T-cell (primary cell): ENCODE results near the gene HPCAL1. TPM values are rescaled to one million over a fixed set of nuclear protein-coding genes. Genes with fewer than 3 reads are reported as not detected.

ENCODE experiments used
- ATAC-seq, 4 experiments: fragments of 200-7000 bp in 3 of 4; fragments of 150-1000 bp in 1 of 4; cut with Tn5 transposase; replicated peaks in 1 of 4; 1 replicate in 3 of 4; 2 replicates in 1 of 4; pipeline ENCODE4 v1.10.0; 2021; ENCODE audit warnings: moderate library complexity in 3 of 4, mild to moderate bottlenecking in 2 of 4, moderate number of reproducible peaks in 1 of 4
- CTCF ChIA-PET, 2 donors: fragments of 300-600 bp; sonication (Branson Sonifier 250); formaldehyde crosslinking; loops; one replicate each; lab custom pipeline; 2022; ENCODE audit warnings: antibody characterized with exemption in 2 of 2; lab: Charles Lee
- POLR2A ChIA-PET, 2 donors: fragments of 300-600 bp; sonication (Branson Sonifier 250); formaldehyde crosslinking; loops; one replicate each; lab custom pipeline; 2022; ENCODE audit warnings: antibody characterized with exemption in 2 of 2; lab: Charles Lee
- DNase-seq, 35 experiments: peaks; one replicate each; pipeline versions ENCODE4 v3.0.0 to v3.0.0-alpha.2; 2013 to 2023
- H3K27ac ChIP-seq: one replicate; pipeline ENCODE4 v1.5.1; 2013; ENCODE audit warnings: low read length
- H3K27me3 ChIP-seq, 2 experiments: replicated peaks in 1 of 2; 1 replicate in 1 of 2; 2 replicates in 1 of 2; pipeline versions ENCODE4 v1.6.1 to v1.7.0; 2013; ENCODE audit warnings: low read length in 1 of 2, mixed read lengths in 1 of 2; ENCODE audit not compliant: control insufficient read depth in 2 of 2, insufficient read depth in 2 of 2; ENCODE audit errors: extremely low read depth in 1 of 2
- H3K36me3 ChIP-seq, 2 donors: 1 replicate in 1 of 2; 2 replicates in 1 of 2; pipeline versions ENCODE4 v1.6.1 to v1.7.0; 2013; ENCODE audit warnings: low read length in 1 of 2; ENCODE audit not compliant: control insufficient read depth in 2 of 2, insufficient read depth in 1 of 2; ENCODE audit errors: extremely low read depth in 1 of 2
- H3K4me1 ChIP-seq, 2 experiments: 1 replicate in 1 of 2; 2 replicates in 1 of 2; pipeline versions ENCODE4 v1.6.1 to v1.7.0; 2013; ENCODE audit warnings: low read length in 2 of 2, mixed read lengths in 1 of 2; ENCODE audit not compliant: insufficient read depth in 2 of 2, control insufficient read depth in 1 of 2; ENCODE audit errors: extremely low read depth in 1 of 2
- H3K4me3 ChIP-seq, 2 donors: 1 replicate in 1 of 2; 2 replicates in 1 of 2; pipeline versions ENCODE4 v1.5.1 to v1.7.0; 2013; ENCODE audit warnings: mild to moderate bottlenecking in 2 of 2, low read length in 1 of 2, moderate library complexity in 1 of 2; ENCODE audit not compliant: control insufficient read depth in 1 of 2; ENCODE audit errors: extremely low read depth in 1 of 2
- H3K9me3 ChIP-seq: 2 replicates; pipeline ENCODE4 v1.7.0; 2013
- H3K27ac Mint-ChIP-seq, 2 donors: one replicate each; pipeline ENCODE4 v1.8.0; 2020 to 2021; ENCODE audit warnings: mild to moderate bottlenecking in 2 of 2, mixed read lengths in 2 of 2
- H3K27me3 Mint-ChIP-seq, 2 donors: one replicate each; pipeline ENCODE4 v1.8.0; 2021 to 2022; ENCODE audit warnings: mixed read lengths in 2 of 2
- H3K36me3 Mint-ChIP-seq: one replicate; pipeline ENCODE4 v1.8.0; 2021; ENCODE audit warnings: mixed read lengths
- H3K4me1 Mint-ChIP-seq, 3 donors: one replicate each; pipeline ENCODE4 v1.8.0; 2020 to 2022; ENCODE audit warnings: mixed read lengths in 3 of 3, mild to moderate bottlenecking in 1 of 3
- H3K4me3 Mint-ChIP-seq, 3 donors: one replicate each; pipeline ENCODE4 v1.8.0; 2020 to 2022; ENCODE audit warnings: mild to moderate bottlenecking in 3 of 3, mixed read lengths in 3 of 3, moderate library complexity in 3 of 3
- H3K9me3 Mint-ChIP-seq, 3 donors: one replicate each; pipeline ENCODE4 v1.8.0; 2020 to 2022; ENCODE audit warnings: mixed read lengths in 3 of 3
- WGBS: methylation state at CpG from one replicate; pipeline ENCODE4 v1.1.5; 2013; ENCODE audit warnings: missing lambda C conversion rate; ENCODE audit not compliant: insufficient coverage; 5-methylcytosine and 5-hydroxymethylcytosine counted together
- total RNA-seq, 35 experiments: library from RNA in 6 of 35; stranded (reverse) in 6 of 35; fragments of 120-200 nt in 1 of 35; gene quantifications; one replicate each; pipeline versions ENCODE4 v1.2.1 to v1.2.4 and lab custom pipeline; 2013 to 2026

Gene HPCAL1
- total RNA-seq, 5 donors from 2014 or later (not counting 1 experiment from before 2014, with no cell fraction given), result 39.5 to 87.3 (median 83.2) TPM

DNA sequence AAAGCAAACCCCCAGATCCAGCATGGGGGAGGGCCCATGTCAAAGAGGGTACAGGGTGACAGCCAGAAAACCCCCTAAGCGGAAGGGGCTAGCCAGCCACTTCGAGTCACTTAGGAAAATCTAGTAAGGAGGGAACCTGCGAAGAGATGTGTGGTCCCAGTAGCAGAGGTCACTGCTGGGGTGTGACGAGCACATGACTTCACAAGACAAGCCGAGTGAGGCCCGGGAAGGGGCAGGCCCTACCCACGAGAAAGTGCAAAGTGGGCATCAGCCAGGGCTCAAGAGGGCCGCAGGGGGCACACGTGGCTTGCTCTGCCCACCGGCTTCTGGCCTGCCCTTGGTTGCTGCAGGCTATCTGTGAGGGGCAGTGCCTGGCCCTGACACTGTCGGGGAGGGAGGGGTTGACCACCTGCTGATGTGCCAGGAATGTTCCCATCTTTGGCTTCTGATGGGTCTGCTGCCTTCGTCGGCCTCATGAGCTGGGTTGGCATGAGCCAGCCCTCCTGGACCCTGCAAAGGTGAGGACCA is 133.9 kb downstream of the HPCAL1 start:
- Mint-ChIP-seq H3K4me3 (no peak overlapping the region), H3K36me3 (peaks cover 24% of the 10 kb centered on the region), H3K27me3 (peaks cover 3 to 4% of the 10 kb centered on the region in 2 donors), H3K27ac (no peak overlapping the region), H3K4me1 (peaks cover 8 to 16% (median 14%) of the 10 kb centered on the region in 3 donors), H3K9me3 (no peaks in the 10 kb centered on the region)
- H3K27ac ChIP-seq, result no peak overlapping the region
- no peak overlapping the region for H3K4me3 ChIP-seq
- ChIA-PET CTCF (interaction anchor here (0.9 to 1.1 kb wide), 2 partner anchors 364 to 365 kb away, joined by 3 to 4 read pairs; no protein-coding TSS in a partner anchor), POLR2A (no interaction called here)
- 89% methylated on average over 13 of the region's 13 CpGs for WGBS
- DNase-seq (no peak), ATAC-seq (no peak)
- peaks cover 0 to 21% of the 10 kb centered on the region in 2 experiments for H3K4me1 ChIP-seq
- H3K9me3 ChIP-seq, result no peaks in the 10 kb centered on the region
- peaks cover 12 to 25% of the 10 kb centered on the region in 2 donors for H3K36me3 ChIP-seq
- peaks cover 0 to 29% of the 10 kb centered on the region in 2 experiments for H3K27me3 ChIP-seq

DNA sequence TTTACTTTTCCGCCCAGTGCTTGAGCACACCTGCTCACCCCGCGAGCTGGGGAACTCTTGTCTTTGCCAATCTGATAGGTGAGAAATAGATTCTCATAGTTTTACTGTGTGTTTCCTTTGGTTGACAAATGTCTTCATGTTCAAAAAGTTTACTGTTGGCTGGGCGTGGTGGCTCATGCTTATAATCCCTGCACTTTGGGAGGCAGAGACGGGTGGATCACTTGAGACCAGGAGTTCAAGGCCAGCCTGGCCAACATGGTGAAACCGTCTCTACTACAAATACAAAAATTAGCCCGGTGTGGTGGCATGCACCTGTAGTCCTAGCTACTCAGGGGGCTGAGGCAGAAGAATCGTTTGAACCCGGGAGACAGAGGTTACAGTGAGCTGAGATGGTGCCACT is 135.1 kb downstream of the HPCAL1 start:
- peaks cover 0 to 11% of the 10 kb centered on the region in 2 experiments for H3K4me1 ChIP-seq
- 73% methylated on average over 5 of the region's 9 CpGs for WGBS
- no peak overlapping the region for H3K4me3 ChIP-seq
- Mint-ChIP-seq H3K4me3 (no peak overlapping the region), H3K27ac (no peak overlapping the region), H3K36me3 (peaks cover 33% of the 10 kb centered on the region), H3K4me1 (peaks cover 4 to 9% (median 8%) of the 10 kb centered on the region in 3 donors), H3K27me3 (peaks cover 0 to 3% of the 10 kb centered on the region in 2 donors), H3K9me3 (no peaks in the 10 kb centered on the region)
- ChIA-PET CTCF (interaction anchor here in 1 of 2 donors (0.7 kb wide), 1 partner anchor 216 kb away, joined by 3 read pairs; no protein-coding TSS in a partner anchor), POLR2A (no interaction called here)
- H3K27me3 ChIP-seq, result peaks cover 0 to 19% of the 10 kb centered on the region in 2 experiments
- ATAC-seq, result no peak
- peaks cover 12 to 32% of the 10 kb centered on the region in 2 donors for H3K36me3 ChIP-seq
- no peak overlapping the region for H3K27ac ChIP-seq
- H3K9me3 ChIP-seq, result no peaks in the 10 kb centered on the region
- DNase-seq, result no peak

DNA sequence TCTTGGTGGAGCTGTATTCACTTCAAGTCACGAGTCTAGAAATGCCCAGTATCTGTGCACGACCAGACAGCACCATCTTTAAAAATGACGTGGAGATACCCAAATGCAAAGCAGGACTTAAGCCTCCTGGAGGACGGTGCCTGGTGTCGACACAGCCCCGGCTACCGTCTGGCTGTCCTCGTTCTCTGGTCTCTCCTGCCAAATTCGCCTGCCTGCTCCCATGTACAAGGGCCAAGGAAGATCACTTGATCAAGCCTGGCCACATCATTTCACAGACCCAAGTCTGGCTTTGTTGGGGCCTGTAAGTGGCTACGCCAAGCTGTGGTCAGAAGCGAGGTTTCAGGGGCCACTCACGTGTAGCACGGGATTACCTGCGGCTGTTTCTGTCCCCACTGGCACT is 136.0 kb downstream of the HPCAL1 start:
- no peak for DNase-seq
- peaks cover 0 to 8% of the 10 kb centered on the region in 2 experiments for H3K4me1 ChIP-seq
- peaks cover 41% of the 10 kb centered on the region for H3K36me3 Mint-ChIP-seq
- H3K27ac ChIP-seq, result no peak overlapping the region
- no peaks in the 10 kb centered on the region for H3K27me3 Mint-ChIP-seq
- no peak overlapping the region for H3K27ac Mint-ChIP-seq
- 90% methylated on average over 10 of the region's 14 CpGs for WGBS
- H3K4me1 Mint-ChIP-seq, result peaks cover 0 to 4% (median 3%) of the 10 kb centered on the region in 3 donors
- no peaks in the 10 kb centered on the region for H3K9me3 ChIP-seq
- CTCF ChIA-PET, result interaction anchor here in 1 of 2 donors (0.6 to 1.2 kb wide), 3 partner anchors 10 to 367 kb away, joined by 3 read pairs; partner anchors contain the start of gene ODC1
- no peak overlapping the region for H3K4me3 ChIP-seq
- no peaks in the 10 kb centered on the region for H3K9me3 Mint-ChIP-seq
- POLR2A ChIA-PET, result interaction anchor here in 1 of 2 donors (1.1 kb wide), 1 partner anchor 10 kb away, joined by 6 read pairs; the partner anchor contains the start of gene ODC1
- H3K36me3 ChIP-seq, result peaks cover 12 to 41% of the 10 kb centered on the region in 2 donors
- no peak for ATAC-seq
- no peak overlapping the region for H3K4me3 Mint-ChIP-seq
- peaks cover 0 to 11% of the 10 kb centered on the region in 2 experiments for H3K27me3 ChIP-seq

DNA sequence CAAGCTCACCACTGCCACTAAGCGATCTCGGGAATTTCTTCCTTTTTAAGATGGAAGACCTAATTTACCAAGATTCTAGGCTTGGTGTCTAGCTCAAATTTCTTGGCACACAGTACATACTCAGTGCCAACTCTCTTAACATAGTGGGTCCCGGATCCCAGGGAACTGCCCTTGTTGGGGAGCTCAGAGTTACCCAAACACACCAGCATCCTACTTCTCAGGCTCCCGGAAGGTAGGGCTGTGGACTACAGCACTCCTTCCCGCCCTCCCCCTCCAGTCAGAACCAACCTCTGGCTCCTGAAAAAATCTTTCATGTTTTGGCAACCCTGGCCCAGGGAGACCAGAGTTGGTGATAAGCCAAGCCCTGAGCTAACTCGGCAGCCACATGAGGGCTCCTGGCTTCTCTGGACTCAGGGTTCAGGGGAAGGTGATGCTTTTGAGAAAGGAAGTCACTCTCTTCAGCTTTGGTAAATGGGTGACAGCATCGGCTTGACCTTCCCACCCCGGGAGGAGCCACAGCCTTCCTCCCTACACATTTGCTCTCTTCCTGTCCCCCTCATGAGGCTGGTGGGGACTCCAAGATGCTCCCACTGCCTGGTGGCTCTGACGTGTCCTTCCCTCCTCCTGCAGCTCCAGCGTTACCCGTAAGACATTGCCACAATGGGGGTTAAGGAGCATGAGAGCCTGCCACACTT is 136.6 kb downstream of the HPCAL1 start:
- DNase-seq (no peak), ATAC-seq (no peak)
- ChIA-PET POLR2A (interaction anchor here in 1 of 2 donors (1.1 kb wide), 1 partner anchor 9 kb away, joined by 6 read pairs; the partner anchor contains the start of gene ODC1), CTCF (interaction anchor here in 1 of 2 donors (0.6 to 1.2 kb wide), 4 partner anchors 9 to 367 kb away, joined by 3 to 5 read pairs (median 3); partner anchors contain the start of gene ODC1)
- Mint-ChIP-seq H3K4me1 (peaks cover 0 to 6% (median 4%) of the 10 kb centered on the region in 3 donors), H3K27ac (no peak overlapping the region), H3K9me3 (no peaks in the 10 kb centered on the region), H3K36me3 (peaks cover 48% of the 10 kb centered on the region), H3K4me3 (no peak overlapping the region), H3K27me3 (no peaks in the 10 kb centered on the region)
- Histone ChIP-seq H3K27ac (no peak overlapping the region), H3K27me3 (peaks cover 0 to 6% of the 10 kb centered on the region in 2 experiments), H3K36me3 (peaks cover 12 to 48% of the 10 kb centered on the region in 2 donors), H3K4me3 (no peak overlapping the region), H3K4me1 (peaks cover 0 to 8% of the 10 kb centered on the region in 2 experiments), H3K9me3 (no peaks in the 10 kb centered on the region)
- WGBS, result 100% methylated on average over 2 of the region's 11 CpGs

DNA sequence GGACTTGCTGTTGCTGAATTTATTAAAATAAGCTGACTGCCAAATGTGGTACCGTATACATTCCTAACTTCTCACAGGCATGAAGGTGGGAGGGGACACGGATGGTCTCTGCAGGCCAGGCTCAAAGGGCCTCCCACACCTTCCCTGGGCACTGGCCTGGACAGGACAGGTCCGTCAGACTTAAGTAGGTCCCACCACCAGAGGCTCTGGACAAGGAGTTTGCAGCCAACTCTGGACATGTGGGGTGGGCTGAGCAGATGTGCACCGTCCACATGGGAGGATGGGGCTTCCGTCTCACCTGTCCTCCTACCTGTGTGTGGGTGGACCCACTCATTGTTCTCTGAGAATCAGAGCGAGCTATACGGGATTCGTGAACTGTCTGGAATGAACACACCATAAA is 137.3 kb downstream of the HPCAL1 start:
- peaks cover 0 to 10% (median 8%) of the 10 kb centered on the region in 3 donors for H3K4me1 Mint-ChIP-seq
- DNase-seq, result no peak
- no peak overlapping the region for H3K27ac Mint-ChIP-seq

DNA sequence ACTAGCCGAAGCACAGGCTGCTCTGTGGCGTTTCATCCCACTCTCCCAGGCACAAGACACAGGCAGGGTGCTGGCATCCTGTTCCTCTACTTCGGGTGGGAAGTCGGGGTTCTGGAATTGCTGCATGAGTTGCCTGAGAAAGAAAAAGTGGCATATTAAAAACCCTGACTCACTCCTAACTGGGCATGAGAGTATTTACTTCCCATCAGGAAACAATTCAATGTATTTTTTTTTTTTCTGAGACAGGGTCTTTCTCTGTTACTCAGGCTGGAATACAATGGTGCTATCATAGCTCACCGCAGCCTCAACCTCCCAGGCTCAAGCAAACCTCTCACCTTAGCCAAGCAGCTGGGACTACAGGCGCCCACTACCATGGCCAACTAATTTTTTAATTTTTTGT is 138.0 kb downstream of the HPCAL1 start:
- Histone ChIP-seq H3K9me3 (no peaks in the 10 kb centered on the region), H3K27ac (no peak overlapping the region), H3K36me3 (peaks cover 12 to 57% of the 10 kb centered on the region in 2 donors), H3K4me1 (no peaks in the 10 kb centered on the region), H3K27me3 (no peaks in the 10 kb centered on the region), H3K4me3 (no peak overlapping the region)
- ChIA-PET CTCF (interaction anchor here (0.6 to 0.8 kb wide), 3 partner anchors 177 to 465 kb away, joined by 3 to 4 read pairs (median 3); no protein-coding TSS in a partner anchor), POLR2A (no interaction called here)
- no peak overlapping the region for H3K4me3 Mint-ChIP-seq
- DNase-seq (no peak), ATAC-seq (no peak)
- no peaks in the 10 kb centered on the region for H3K9me3 Mint-ChIP-seq
- H3K4me1 Mint-ChIP-seq, result peaks cover 0 to 15% (median 14%) of the 10 kb centered on the region in 3 donors
- no peaks in the 10 kb centered on the region for H3K27me3 Mint-ChIP-seq
- H3K36me3 Mint-ChIP-seq, result peaks cover 54% of the 10 kb centered on the region
- no CpG with 5 or more reads among the region's 6 CpGs for WGBS
- no peak overlapping the region for H3K27ac Mint-ChIP-seq

More for the DNA sequence above, 137.3 kb downstream of the HPCAL1 start:
- ChIA-PET POLR2A (no interaction called here), CTCF (interaction anchor here (0.5 to 1.2 kb wide), 5 partner anchors 8 to 1116 kb away, joined by 3 to 5 read pairs (median 3); partner anchors contain the start of gene ODC1 (in 1 of the 2))
- H3K27me3 Mint-ChIP-seq, result no peaks in the 10 kb centered on the region
- Histone ChIP-seq H3K4me1 (peaks cover 0 to 2% of the 10 kb centered on the region in 2 experiments), H3K36me3 (peaks cover 12 to 54% of the 10 kb centered on the region in 2 donors), H3K27me3 (peaks cover 0 to 3% of the 10 kb centered on the region in 2 experiments), H3K4me3 (no peak overlapping the region), H3K9me3 (no peaks in the 10 kb centered on the region), H3K27ac (no peak overlapping the region)
- no peaks in the 10 kb centered on the region for H3K9me3 Mint-ChIP-seq
- no peak for ATAC-seq
- H3K4me3 Mint-ChIP-seq, result no peak overlapping the region
- 97% methylated on average over 5 of the region's 8 CpGs for WGBS
- peaks cover 54% of the 10 kb centered on the region for H3K36me3 Mint-ChIP-seq
